Measurements from ENCODE around the gene CNOT4. TPM values are rescaled to one million over a fixed set of nuclear protein-coding genes. Genes with fewer than 3 reads are reported as not detected.

Gene CNOT4
- total and polyA plus RNA-seq, 2 of the 4 experiments (the other 2 are of a cell fraction), result 7.0 to 8.1 TPM

GRCh38 chr7:135366843-135367508 lies 142.9 kb downstream of the CNOT4 start:
- H4K8ac ChIP-seq (ENCODE audit: low read depth in 2 of 2, low read length in 2 of 2), result no peak overlapping the region
- in situ Hi-C loops (cut with MboI; ENCODE audit: low sequenced_read_pairs), result no loop called here

More at GRCh38 chr7:135366843-135367508, 142.9 kb downstream of the CNOT4 start:
- no peak overlapping the region for H3K4me2 ChIP-seq (ENCODE audit: low read depth, low read length)
- no peak overlapping the region for H3K56ac ChIP-seq (ENCODE audit: extremely low read depth, insufficient read depth, low read length)
- H3K9me3 ChIP-seq (ENCODE audit: control insufficient read depth, insufficient read depth, low read length), result no peaks in the 10 kb centered on the region
- H4K91ac ChIP-seq (ENCODE audit: insufficient read depth, low read depth, low read length), result no peak overlapping the region
- peaks cover 0 to 5% of the 10 kb centered on the region in 2 experiments; a peak in 3 of 4 replicates for H3K79me1 ChIP-seq (ENCODE audit: low read depth in 1 of 2, low read length in 2 of 2)
- no peak overlapping the region for H2BK15ac ChIP-seq (ENCODE audit: low read depth, low read length)
- H3K23ac ChIP-seq (ENCODE audit: low read depth, low read length), result no peak overlapping the region
- intact Hi-C loops (cut with micrococcal nuclease) (no loop called here), dilution Hi-C loops (cut with HindIII; ENCODE audit: low sequenced_read_pairs, unreplicated experiment) (no loop called here)
- H2BK120ac ChIP-seq (ENCODE audit: low read depth, low read length), result no peak overlapping the region
- POLR2A ChIA-PET (ENCODE audit: unreplicated experiment), result no interaction called here
- no peak overlapping the region for H3K4ac ChIP-seq (ENCODE audit: low read depth, low read length)
- no TSS peak for BruUV-seq (replicated peaks)
- peaks cover 2% of the 10 kb centered on the region; the same call in 1 of the 2 replicates for H3K4me1 ChIP-seq (ENCODE audit: control insufficient read depth, insufficient read depth, low read length)
- no peak overlapping the region for H3K27ac ChIP-seq (ENCODE audit: insufficient read depth, low read length)
- H3K14ac ChIP-seq (replicated peaks; ENCODE audit: low read depth, low read length), result no peak overlapping the region
- H3K4me3 ChIP-seq (ENCODE audit: insufficient read depth, low read depth, low read length), result no peak overlapping the region
- TF ChIP-seq FOS (IDR thresholded peaks at IDR 0.05; ENCODE audit: low read depth, low read length), result no peak
- TF ChIP-seq CHD1 (IDR thresholded peaks at IDR 0.05; ENCODE audit: low read depth, low read length), result no peak
- no peak for TF ChIP-seq MAZ (IDR thresholded peaks at IDR 0.05; ENCODE audit: borderline replicate concordance, low read depth, low read length)
- TF ChIP-seq RFX5 (IDR thresholded peaks at IDR 0.05; ENCODE audit: low read depth, low read length), result no peak
- no peak for TF ChIP-seq RAD21 (IDR thresholded peaks at IDR 0.05; ENCODE audit: low read length)
- TF ChIP-seq SMC3 (IDR thresholded peaks at IDR 0.05; ENCODE audit: low read depth, low read length), result no peak
- TF ChIP-seq RCOR1 (IDR thresholded peaks at IDR 0.05; ENCODE audit: insufficient replicate concordance, low read length), result no peak
- TF ChIP-seq, protein P1, sequence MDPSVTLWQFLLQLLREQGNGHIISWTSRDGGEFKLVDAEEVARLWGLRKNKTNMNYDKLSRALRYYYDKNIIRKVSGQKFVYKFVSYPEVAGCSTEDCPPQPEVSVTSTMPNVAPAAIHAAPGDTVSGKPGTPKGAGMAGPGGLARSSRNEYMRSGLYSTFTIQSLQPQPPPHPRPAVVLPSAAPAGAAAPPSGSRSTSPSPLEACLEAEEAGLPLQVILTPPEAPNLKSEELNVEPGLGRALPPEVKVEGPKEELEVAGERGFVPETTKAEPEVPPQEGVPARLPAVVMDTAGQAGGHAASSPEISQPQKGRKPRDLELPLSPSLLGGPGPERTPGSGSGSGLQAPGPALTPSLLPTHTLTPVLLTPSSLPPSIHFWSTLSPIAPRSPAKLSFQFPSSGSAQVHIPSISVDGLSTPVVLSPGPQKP (IDR thresholded peaks at IDR 0.05; ENCODE audit: borderline replicate concordance, low read depth, low read length), result no peak
- no peak for TF ChIP-seq NFE2L2 (IDR thresholded peaks at IDR 0.05; ENCODE audit: low read depth, low read length)
- no peak for TF ChIP-seq CEBPB (IDR thresholded peaks at IDR 0.05; ENCODE audit: low read depth, low read length)
- no peak for TF ChIP-seq MXI1 (IDR thresholded peaks at IDR 0.05; ENCODE audit: borderline replicate concordance, low read depth, low read length)
- no peak for TF ChIP-seq USF2 (IDR thresholded peaks at IDR 0.05; ENCODE audit: low read depth, low read length)
- no peak for TF ChIP-seq BHLHE40 (IDR thresholded peaks at IDR 0.05; ENCODE audit: low read depth, low read length)
- TF ChIP-seq, protein P2, sequence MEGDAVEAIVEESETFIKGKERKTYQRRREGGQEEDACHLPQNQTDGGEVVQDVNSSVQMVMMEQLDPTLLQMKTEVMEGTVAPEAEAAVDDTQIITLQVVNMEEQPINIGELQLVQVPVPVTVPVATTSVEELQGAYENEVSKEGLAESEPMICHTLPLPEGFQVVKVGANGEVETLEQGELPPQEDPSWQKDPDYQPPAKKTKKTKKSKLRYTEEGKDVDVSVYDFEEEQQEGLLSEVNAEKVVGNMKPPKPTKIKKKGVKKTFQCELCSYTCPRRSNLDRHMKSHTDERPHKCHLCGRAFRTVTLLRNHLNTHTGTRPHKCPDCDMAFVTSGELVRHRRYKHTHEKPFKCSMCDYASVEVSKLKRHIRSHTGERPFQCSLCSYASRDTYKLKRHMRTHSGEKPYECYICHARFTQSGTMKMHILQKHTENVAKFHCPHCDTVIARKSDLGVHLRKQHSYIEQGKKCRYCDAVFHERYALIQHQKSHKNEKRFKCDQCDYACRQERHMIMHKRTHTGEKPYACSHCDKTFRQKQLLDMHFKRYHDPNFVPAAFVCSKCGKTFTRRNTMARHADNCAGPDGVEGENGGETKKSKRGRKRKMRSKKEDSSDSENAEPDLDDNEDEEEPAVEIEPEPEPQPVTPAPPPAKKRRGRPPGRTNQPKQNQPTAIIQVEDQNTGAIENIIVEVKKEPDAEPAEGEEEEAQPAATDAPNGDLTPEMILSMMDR (conservative IDR thresholded peaks at IDR 0.05; ENCODE audit: low read depth, low read length), result no peak
- TF ChIP-seq MAFK (IDR thresholded peaks at IDR 0.05; ENCODE audit: low read depth, low read length), result no peak
- no peak overlapping the region for H2BK5ac ChIP-seq (ENCODE audit: low read depth, low read length, poor library complexity, severe bottlenecking)
- no peak overlapping the region for H3K9ac ChIP-seq (ENCODE audit: low read depth, low read length)
- peaks cover 5% of the 10 kb centered on the region; the same call in 1 of the 2 replicates for H3K36me3 ChIP-seq (ENCODE audit: control insufficient read depth, insufficient read depth, low read length)
- CTCF ChIA-PET, result no interaction called here
- ATAC-seq (ENCODE audit: low read depth) (no peak), DNase-seq (no peak)
- no peak overlapping the region for H2AK5ac ChIP-seq (ENCODE audit: low read depth, low read length)
- H3K18ac ChIP-seq (ENCODE audit: low read depth, low read length), result no peak overlapping the region
- H2AFZ ChIP-seq (replicated peaks; ENCODE audit: low read length, poor library complexity), result no peak overlapping the region
- H2BK20ac ChIP-seq (ENCODE audit: low read depth, low read length), result no peak overlapping the region
- no peaks in the 10 kb centered on the region; the same call in 1 of the 2 replicates for H3K9me1 ChIP-seq (ENCODE audit: insufficient read depth, low read length)
- H2AK9ac ChIP-seq (replicated peaks; ENCODE audit: low read depth, low read length, poor library complexity), result no peak overlapping the region
- no peak overlapping the region for H4K5ac ChIP-seq (ENCODE audit: low read depth, low read length)
- no peaks in the 10 kb centered on the region for H4K20me1 ChIP-seq (ENCODE audit: insufficient read depth, low read length)
- no peaks in the 10 kb centered on the region for H3K27me3 ChIP-seq (ENCODE audit: control insufficient read depth, insufficient read depth, low read length)
- no CpG with 5 or more reads among the region's 7 CpGs for WGBS, 2 experiments (ENCODE audit: extremely low coverage in 2 of 2, insufficient read length in 1 of 2)

Measured in IMR-90 (cell line).